K562 (cell line): ENCODE data around the gene ANGEL2. TPM values are rescaled to one million over a fixed set of nuclear protein-coding genes. Genes with fewer than 3 reads are reported as not detected.

Source experiments
- ARHGAP35 ChIP-seq: fragments of 450-650 bp; IDR thresholded peaks from 2 replicates; pipeline ENCODE4 v1.6.1; 2018; ENCODE audit not compliant: partially characterized antibody
- ARID4B ChIP-seq: sonication (generic); formaldehyde crosslinking; IDR thresholded peaks from 2 replicates; pipeline ENCODE4 v1.8.0; 2022; ENCODE audit warnings: mild to moderate bottlenecking, missing genetic modification reagents
- BHLHE40 ChIP-seq: IDR thresholded peaks from 2 replicates; pipeline ENCODE4 v1.6.1; 2011; ENCODE audit warnings: low read length, improper control_type of control experiment
- E2F5 ChIP-seq: sonication (generic); formaldehyde crosslinking; IDR thresholded peaks from 2 replicates; pipeline ENCODE4 v1.8.0; 2022; ENCODE audit warnings: mild to moderate bottlenecking, missing genetic modification reagents
- ESRRA ChIP-seq: fragments of 450-650 bp; IDR thresholded peaks from 2 replicates; pipeline ENCODE4 v1.6.1; 2014; ENCODE audit warnings: low read depth, mild to moderate bottlenecking, moderate library complexity, borderline replicate concordance
- GABPA ChIP-seq: fragments of 200-800 bp; sonication (Bioruptor generic); conservative IDR thresholded peaks from 2 replicates; pipeline ENCODE4 v1.6.1; 2016; ENCODE audit warnings: low read depth, missing genetic modification characterization, missing compliant biosample characterization
- HMGXB4 ChIP-seq: sonication (generic); formaldehyde crosslinking; IDR thresholded peaks from 2 replicates; pipeline ENCODE4 v1.8.1; 2023; ENCODE audit warnings: mild to moderate bottlenecking, missing genetic modification reagents
- LCOR ChIP-seq: sonication (generic); formaldehyde crosslinking; IDR thresholded peaks from 2 replicates; pipeline ENCODE4 v1.8.0; 2022; ENCODE audit warnings: mild to moderate bottlenecking, missing genetic modification reagents
- MEIS2 ChIP-seq: fragments of 450-650 bp; IDR thresholded peaks from 2 replicates; pipeline ENCODE4 v1.6.1; 2014; ENCODE audit warnings: mild to moderate bottlenecking; ENCODE audit not compliant: partially characterized antibody
- NBN ChIP-seq: fragments of 450-650 bp; IDR thresholded peaks from 2 replicates; pipeline ENCODE4 v1.6.1; 2016; ENCODE audit warnings: low read depth, mild to moderate bottlenecking
- TAF15 ChIP-seq: fragments of 200-400 bp; formaldehyde crosslinking; IDR thresholded peaks from 2 replicates; pipeline ENCODE4 v1.6.1; 2017; ENCODE audit warnings: mild to moderate bottlenecking, low read depth, low read length, moderate library complexity
- TFAP4 ChIP-seq: sonication (generic); formaldehyde crosslinking; IDR thresholded peaks from 2 replicates; pipeline ENCODE4 v1.8.0; 2022; ENCODE audit warnings: missing genetic modification reagents, mild to moderate bottlenecking, moderate library complexity, borderline replicate concordance
- ZBTB17 ChIP-seq: fragments of 450-650 bp; formaldehyde crosslinking; IDR thresholded peaks from 2 replicates; pipeline ENCODE4 v1.4.0; 2020; ENCODE audit warnings: mild to moderate bottlenecking
- ZNF277 ChIP-seq: fragments of 250-450 bp; sonication (Bioruptor Pico); IDR thresholded peaks from 2 replicates; pipeline ENCODE4 v1.8.0; 2022; ENCODE audit warnings: inconsistent platforms, mild to moderate bottlenecking, moderate library complexity, borderline replicate concordance
- ZNF395 ChIP-seq: fragments of 200-800 bp; sonication (Bioruptor generic); IDR thresholded peaks from 2 replicates; pipeline ENCODE4 v1.6.1; 2017; ENCODE audit warnings: missing genetic modification characterization, missing compliant biosample characterization
- ZNF778 ChIP-seq: fragments of 450-650 bp; formaldehyde crosslinking; IDR thresholded peaks from 2 replicates; pipeline ENCODE4 v1.4.0; 2020; ENCODE audit warnings: mild to moderate bottlenecking, moderate library complexity
- polyA plus RNA-seq, 8 experiments: library from polyadenylated mRNA; depleted of rRNA in 4 of 8; stranded (reverse) in 5 of 8; unstranded in 3 of 8; fragments of >200 nt; fragmentation: Nextera tagmentation in 2 of 8; fragmentation: Illumina TruSeq in 1 of 8; extraction: Ambion mirVana in 2 of 8; extraction: Trizol in 1 of 8; gene quantifications; 2 replicates each; pipeline versions ENCODE4 v1.2.1 to v1.2.3, GENCODE V29; 2011 to 2014; ENCODE audit warnings: inconsistent platforms in 1 of 8, missing spikeins in 1 of 8
- total RNA-seq, 7 experiments: library from RNA; depleted of rRNA in 6 of 7; stranded (reverse); fragments of >200 nt in 6 of 7; fragmentation: Illumina TruSeq in 2 of 7; extraction: Trizol in 2 of 7; gene quantifications; 2 replicates each; pipeline versions ENCODE4 v1.2.1 to v1.2.3, GENCODE V29; 2011 to 2021; ENCODE audit warnings: low replicate concordance in 1 of 7

Gene ANGEL2
- total and polyA plus RNA-seq, 9 of the 15 experiments (the other 6 are each of a cell fraction or from before 2014, with no cell fraction given): 6.8 to 34.6 (median 26.2) TPM

- TF ChIP-seq GABPA (tag) (no peak), ZNF277 (no peak), TFAP4 (CRISPR knock-in tag) (no peak), ESRRA (no peak), HMGXB4 (CRISPR knock-in tag) (no peak), BHLHE40 (peak; percentile 6; the same call in 1 of the 2 replicates), ZNF778 (no peak), NBN (no peak), ZBTB17 (CRISPR knock-in tag) (no peak), ARID4B (CRISPR knock-in tag) (no peak), ZNF395 (CRISPR knock-in tag) (0 out of 2 replicates have a peak, but pooled peaks have one; percentile 28), ARHGAP35 (no peak), E2F5 (no peak), MEIS2 (peak; percentile 9), LCOR (CRISPR knock-in tag) (no peak), TAF15 (no peak)
Measured at GRCh38 chr1:212980123-212980785, 35.4 kb downstream of the ANGEL2 start (continued).
